CD4-positive, alpha-beta memory T cell (primary cell): ENCODE measurements around the gene MUL1. TPM values are rescaled to one million over a fixed set of nuclear protein-coding genes. Genes with fewer than 3 reads are reported as not detected.

Experiments
- CTCF ChIA-PET: fragments of 350-600 bp; sonication (Branson Sonifier 250); formaldehyde crosslinking; loops from one replicate; lab custom pipeline; 2021; ENCODE audit warnings: inconsistent platforms; ENCODE audit not compliant: partially characterized antibody; lab: Charles Lee
- POLR2A ChIA-PET: fragments of 350-600 bp; sonication (Branson Sonifier 250); formaldehyde crosslinking; loops from one replicate; lab custom pipeline; 2021; ENCODE audit not compliant: partially characterized antibody; lab: Charles Lee
- DNase-seq, 5 donors: peaks; one replicate each; pipeline versions ENCODE4 v3.0.0 to v3.0.0-alpha.2; 2020 to 2022; ENCODE audit warnings: mixed read lengths in 1 of 5
- H3K27ac ChIP-seq: one replicate; pipeline ENCODE4 v1.7.0; 2013; ENCODE audit warnings: low read depth, low read length
- H3K27me3 ChIP-seq: 2 replicates; pipeline ENCODE4 v1.7.0; 2013; ENCODE audit warnings: mild to moderate bottlenecking, low read length, moderate library complexity; ENCODE audit not compliant: insufficient read depth
- H3K36me3 ChIP-seq: 2 replicates; pipeline ENCODE4 v1.7.0; 2013; ENCODE audit warnings: mild to moderate bottlenecking, low read length, moderate library complexity; ENCODE audit not compliant: insufficient read depth
- H3K4me1 ChIP-seq: 2 replicates; pipeline ENCODE4 v1.7.0; 2013; ENCODE audit warnings: mild to moderate bottlenecking, low read length, moderate library complexity; ENCODE audit not compliant: insufficient read depth
- H3K4me3 ChIP-seq, 2 donors: one replicate each; pipeline ENCODE4 v1.7.0; 2013; ENCODE audit warnings: low read length in 2 of 2, mild to moderate bottlenecking in 1 of 2
- H3K9me3 ChIP-seq, 2 donors: one replicate each; pipeline ENCODE4 v1.7.0; 2013; ENCODE audit warnings: low read length in 2 of 2, control low read depth in 1 of 2; ENCODE audit not compliant: control insufficient read depth in 1 of 2
- H3K27ac Mint-ChIP-seq, 7 donors: one replicate each; pipeline ENCODE4 v1.8.0; 2020 to 2021; ENCODE audit warnings: mixed read lengths in 7 of 7, mild to moderate bottlenecking in 6 of 7, inconsistent platforms in 3 of 7, moderate library complexity in 3 of 7
- H3K27me3 Mint-ChIP-seq, 2 donors: one replicate each; pipeline ENCODE4 v1.8.0; 2020 to 2021; ENCODE audit warnings: mixed read lengths in 2 of 2
- H3K36me3 Mint-ChIP-seq, 2 donors: one replicate each; pipeline ENCODE4 v1.8.0; 2020 to 2021; ENCODE audit warnings: mixed read lengths in 2 of 2, inconsistent platforms in 1 of 2, mild to moderate bottlenecking in 1 of 2
- H3K4me1 Mint-ChIP-seq, 4 donors: one replicate each; pipeline ENCODE4 v1.8.0; 2020 to 2021; ENCODE audit warnings: mixed read lengths in 4 of 4, mild to moderate bottlenecking in 1 of 4
- H3K4me3 Mint-ChIP-seq, 8 donors: one replicate each; pipeline ENCODE4 v1.8.0; 2020 to 2021; ENCODE audit warnings: mixed read lengths in 8 of 8, mild to moderate bottlenecking in 7 of 8, moderate library complexity in 6 of 8, inconsistent platforms in 3 of 8
- H3K9me3 Mint-ChIP-seq, 8 donors: one replicate each; pipeline ENCODE4 v1.8.0; 2020 to 2021; ENCODE audit warnings: mixed read lengths in 8 of 8, mild to moderate bottlenecking in 5 of 8, inconsistent platforms in 3 of 8, moderate library complexity in 1 of 8
- intact Hi-C: fragments of 100-400 bp; cut with micrococcal nuclease; formaldehyde crosslinking; loops from one replicate; pipeline ENCODE4 v1.15.1; 2023
- polyA plus RNA-seq, 2 donors: library from polyadenylated mRNA; unstranded; fragments of 300-500 nt; fragmentation: Illumina TruSeq; gene quantifications; one replicate each; pipeline ENCODE4 v1.2.3, GENCODE V29; 2021
- total RNA-seq, 2 experiments: library from RNA; stranded (reverse); gene quantifications; one replicate each; pipeline ENCODE4 v1.2.3, GENCODE V29; 2021

MUL1 gene
- total and polyA plus RNA-seq, 4 experiments from 2014 or later = 21.4 to 44.4 (median 26.3) TPM

GRCh38 chr1:20485527-20486456, 22.2 kb downstream of the MUL1 start, which contains the start of gene CAMK2N1:
TSS of gene CAMK2N1 (minus strand) at chr1:20486210. CDS start at chr1:20485379, 831 bp downstream.
- no peaks in the 10 kb centered on the region for H3K36me3 ChIP-seq
- DNase-seq = peak; percentile 49 to 64 (median 54)
- peak within 1 kb of the TSS in 6 of 7 donors; percentile 41 to 90 (median 72) for H3K27ac Mint-ChIP-seq
- intact Hi-C loops = no loop called here
- H3K4me1 Mint-ChIP-seq = peaks cover 11 to 22% (median 16%) of the 10 kb centered on the region in 4 donors
- ChIA-PET POLR2A (interaction anchor here (0.7 to 2.6 kb wide), 4 partner anchors 10 to 604 kb away, joined by 3 to 22 read pairs (median 4); partner anchors contain the start of genes MUL1 and OTUD3), CTCF (interaction anchor here (1.4 to 2.4 kb wide), 2 partner anchors 14 to 273 kb away, joined by 3 to 10 read pairs; no protein-coding TSS in a partner anchor)
- H3K4me3 ChIP-seq = peak within 1 kb of the TSS; percentile 69 to 73
- no peaks in the 10 kb centered on the region for H3K9me3 Mint-ChIP-seq
- H3K27ac ChIP-seq = no peak within 1 kb of the TSS
- peaks cover 15% of the 10 kb centered on the region for H3K27me3 ChIP-seq
- peak within 1 kb of the TSS; percentile 85 to 92 (median 89) for H3K4me3 Mint-ChIP-seq
- H3K9me3 ChIP-seq = no peaks in the 10 kb centered on the region
- H3K36me3 Mint-ChIP-seq = no peaks in the 10 kb centered on the region
- peaks cover 24% of the 10 kb centered on the region for H3K4me1 ChIP-seq
- peaks cover 20 to 24% of the 10 kb centered on the region in 2 donors for H3K27me3 Mint-ChIP-seq

GRCh38 chr1:20484519-20485462, 23.2 kb downstream of the MUL1 start:
- intact Hi-C loops = no loop called here
- Histone ChIP-seq H3K9me3 (no peaks in the 10 kb centered on the region), H3K4me1 (peaks cover 24% of the 10 kb centered on the region), H3K27me3 (peaks cover 19% of the 10 kb centered on the region), H3K27ac (no peak overlapping the region), H3K36me3 (no peaks in the 10 kb centered on the region), H3K4me3 (peak overlapping the region in 1 of 2 donors; percentile 24)
- H3K36me3 Mint-ChIP-seq = no peaks in the 10 kb centered on the region
- peak overlapping the region in 4 of 7 donors; percentile 30 to 68 (median 58) for H3K27ac Mint-ChIP-seq
- ChIA-PET POLR2A (interaction anchor here (0.7 to 2.5 kb wide), 3 partner anchors 11 to 272 kb away, joined by 5 to 12 read pairs (median 5); partner anchors contain the start of gene MUL1), CTCF (interaction anchor here (2.5 kb wide), 1 partner anchor 10 kb away, joined by 10 read pairs; no protein-coding TSS in a partner anchor)
- peaks cover 21 to 29% of the 10 kb centered on the region in 2 donors for H3K27me3 Mint-ChIP-seq
- peak overlapping the region; percentile 85 to 93 (median 88) for H3K4me3 Mint-ChIP-seq
- H3K4me1 Mint-ChIP-seq = peaks cover 11 to 22% (median 16%) of the 10 kb centered on the region in 4 donors
- DNase-seq = peak in 1 of 5 donors; percentile 17
- H3K9me3 Mint-ChIP-seq = no peaks in the 10 kb centered on the region

GRCh38 chr1:20483833-20484518, 24.0 kb downstream of the MUL1 start:
- peak in 1 of 5 donors; percentile 16 for DNase-seq
- CTCF ChIA-PET = interaction anchor here (0.7 to 2.5 kb wide), 3 partner anchors 9 to 122 kb away, joined by 3 to 10 read pairs (median 7); no protein-coding TSS in a partner anchor
- Mint-ChIP-seq H3K9me3 (no peaks in the 10 kb centered on the region), H3K4me3 (peak overlapping the region; percentile 85 to 93 (median 88)), H3K4me1 (peaks cover 11 to 22% (median 16%) of the 10 kb centered on the region in 4 donors), H3K36me3 (no peaks in the 10 kb centered on the region), H3K27ac (peak overlapping the region in 4 of 7 donors; percentile 30 to 68 (median 58)), H3K27me3 (peaks cover 22 to 34% of the 10 kb centered on the region in 2 donors)
- Histone ChIP-seq H3K36me3 (no peaks in the 10 kb centered on the region), H3K27me3 (peaks cover 19% of the 10 kb centered on the region), H3K4me1 (peaks cover 24% of the 10 kb centered on the region), H3K9me3 (no peaks in the 10 kb centered on the region), H3K4me3 (peak overlapping the region in 1 of 2 donors; percentile 24), H3K27ac (no peak overlapping the region)
- POLR2A ChIA-PET = interaction anchor here (0.7 to 2.5 kb wide), 2 partner anchors 24 to 271 kb away, joined by 5 to 12 read pairs; partner anchors contain the start of gene MUL1
- intact Hi-C loops = no loop called here

GRCh38 chr1:20483098-20483832, 24.7 kb downstream of the MUL1 start:
- intact Hi-C loops = no loop called here
- peak overlapping the region in 7 of 8 donors; percentile 35 to 81 (median 76) for H3K4me3 Mint-ChIP-seq
- no peaks in the 10 kb centered on the region for H3K36me3 Mint-ChIP-seq
- H3K4me1 ChIP-seq = peaks cover 24% of the 10 kb centered on the region
- H3K9me3 Mint-ChIP-seq = no peaks in the 10 kb centered on the region
- peaks cover 11 to 22% (median 16%) of the 10 kb centered on the region in 4 donors for H3K4me1 Mint-ChIP-seq
- ChIA-PET CTCF (interaction anchor here (0.7 to 2.5 kb wide), 3 partner anchors 9 to 121 kb away, joined by 3 to 10 read pairs (median 7); no protein-coding TSS in a partner anchor), POLR2A (interaction anchor here (2.5 kb wide), 1 partner anchor 25 kb away, joined by 12 read pairs; the partner anchor contains the start of gene MUL1)
- H3K27ac ChIP-seq = no peak overlapping the region
- no peak overlapping the region for H3K4me3 ChIP-seq
- H3K27me3 ChIP-seq = peaks cover 19% of the 10 kb centered on the region
- DNase-seq = no peak
- H3K27ac Mint-ChIP-seq = no peak overlapping the region
- H3K27me3 Mint-ChIP-seq = peaks cover 27 to 40% of the 10 kb centered on the region in 2 donors
- H3K36me3 ChIP-seq = no peaks in the 10 kb centered on the region
- no peaks in the 10 kb centered on the region for H3K9me3 ChIP-seq

- Histone ChIP-seq H3K27ac (no peak overlapping the region), H3K27me3 (peaks cover 20% of the 10 kb centered on the region), H3K36me3 (no peaks in the 10 kb centered on the region), H3K9me3 (no peaks in the 10 kb centered on the region), H3K4me3 (no peak overlapping the region), H3K4me1 (peaks cover 23% of the 10 kb centered on the region)
- Mint-ChIP-seq H3K27ac (peak overlapping the region in 1 of 7 donors; percentile 16), H3K9me3 (no peaks in the 10 kb centered on the region), H3K4me1 (peaks cover 9 to 15% (median 12%) of the 10 kb centered on the region in 4 donors), H3K27me3 (peaks cover 29 to 45% of the 10 kb centered on the region in 2 donors), H3K36me3 (no peaks in the 10 kb centered on the region), H3K4me3 (no peak overlapping the region)
- intact Hi-C loops = no loop called here
- ChIA-PET POLR2A (no interaction called here), CTCF (interaction anchor here (0.7 to 2.5 kb wide), 3 partner anchors 11 to 13 kb away, joined by 3 to 10 read pairs (median 7); no protein-coding TSS in a partner anchor)
- DNase-seq = no peak
Measured at GRCh38 chr1:20481643-20482498, 26.1 kb downstream of the MUL1 start.
